Loucy (cell line): ENCODE data around the gene SRSF4.

Experiments
- CTCF ChIP-seq: fragments of 200-600 bp; sonication (generic); conservative IDR thresholded peaks from 2 replicates; pipeline ENCODE4 v1.5.1; 2014; ENCODE audit warnings: mild to moderate bottlenecking, antibody characterized with exemption, low read length
- EZH2phosphoT487 ChIP-seq: fragments of 200-600 bp; IDR thresholded peaks from 2 replicates; pipeline ENCODE4 v1.6.1; 2018; ENCODE audit warnings: antibody characterized with exemption, mild to moderate bottlenecking, moderate library complexity, borderline replicate concordance

GRCh38 chr1:29224356-29224837, 42.7 kb upstream of the SRSF4 start:
- TF ChIP-seq CTCF: no peak
- TF ChIP-seq EZH2phosphoT487: no peak
